Prostate gland (tissue), 2 donors: ENCODE data around the gene CCNDBP1. TPM values are rescaled to one million over a fixed set of nuclear protein-coding genes. Genes with fewer than 3 reads are reported as not detected.

Source experiments
- DNase-seq: peaks from one replicate; pipeline ENCODE4 v3.0.0-alpha.2; 2019; ENCODE audit warnings: low spot score
- H3K27ac ChIP-seq, 2 donors: fragments of 200-600 bp; sonication (generic); 2 replicates each; pipeline ENCODE4 v1.5.1; 2017 to 2019
- H3K27me3 ChIP-seq: fragments of 200-600 bp; sonication (generic); replicated peaks from 2 replicates; pipeline ENCODE4 v1.5.1; 2019; ENCODE audit not compliant: insufficient read depth
- H3K36me3 ChIP-seq, 2 donors: fragments of 200-600 bp; sonication (generic); 1 replicate in 1 of 2; 2 replicates in 1 of 2; pipeline versions ENCODE4 v1.5.1 to v1.8.1; 2017 to 2019
- H3K4me1 ChIP-seq: fragments of 200-600 bp; sonication (generic); replicated peaks from 2 replicates; pipeline ENCODE4 v1.5.1; 2019
- H3K4me3 ChIP-seq, 2 donors: fragments of 200-600 bp; sonication (generic); 2 replicates each; pipeline ENCODE4 v1.5.1; 2017 to 2019
- H3K9me3 ChIP-seq: fragments of 200-600 bp; sonication (generic); 2 replicates; pipeline ENCODE4 v1.5.1; 2017
- CTCF ChIP-seq, 4 experiments: fragments of 200-600 bp in 2 of 4; fragments of 450-650 bp in 2 of 4; sonication (generic) in 2 of 4; IDR thresholded peaks; 1 replicate in 3 of 4; 2 replicates in 1 of 4; pipeline ENCODE4 v1.5.1; 2016 to 2019; ENCODE audit warnings: antibody characterized with exemption in 4 of 4, mild to moderate bottlenecking in 2 of 4, moderate library complexity in 2 of 4
- POLR2A ChIP-seq: fragments of 450-650 bp; IDR thresholded peaks from one replicate; pipeline ENCODE4 v1.6.1; 2016; ENCODE audit warnings: antibody characterized with exemption, mild to moderate bottlenecking
- POLR2AphosphoS5 ChIP-seq: sonication (generic); formaldehyde crosslinking; IDR thresholded peaks from one replicate; pipeline ENCODE4 v1.6.1; 2017; ENCODE audit warnings: antibody characterized with exemption
- WGBS: methylation state at CpG from one replicate; pipeline ENCODE4 v1.1.5; 2018; 5-methylcytosine and 5-hydroxymethylcytosine counted together
- intact Hi-C: fragments of 100-400 bp; cut with DNase I; formaldehyde crosslinking; loops from one replicate; pipeline ENCODE4 v1.14.2; 2022
- total RNA-seq, 2 donors: library from RNA; depleted of rRNA; stranded (reverse); fragments of >200 nt; gene quantifications; one replicate each; pipeline ENCODE4 v1.1.0, GENCODE V29; 2016

CCNDBP1 gene
- total RNA-seq = 10 to 100 TPM; 63.6 to 91.9 TPM

GRCh38 chr15:43185157-43186002 is at the start of gene CCNDBP1:
CCNDBP1 (plus strand) TSS chr15:43185403; CDS start chr15:43185499, 96 bp downstream.
- H3K9me3 ChIP-seq = no peaks in the 10 kb centered on the region
- DNase-seq = peak; percentile 92
- H3K4me1 ChIP-seq = peaks cover 10% of the 10 kb centered on the region
- peak within 1 kb of the TSS; percentile 71 to 91 for H3K4me3 ChIP-seq
- intact Hi-C loops = loop anchor here (5.0 kb wide), 1 partner anchor 53 kb away; the partner anchor contains the start of gene TMEM62
- H3K27me3 ChIP-seq = no peaks in the 10 kb centered on the region
- WGBS = under 1% methylated on average over 51 of the region's 69 CpGs
- TF ChIP-seq POLR2A (peak; percentile 81), CTCF (IDR thresholded peaks at IDR 0.05) (peak; percentile 7 to 38 (median 24)), POLR2AphosphoS5 (peak; percentile 87)
- H3K36me3 ChIP-seq = no peaks in the 10 kb centered on the region
- peak within 1 kb of the TSS; percentile 91 to 92 for H3K27ac ChIP-seq

DNA sequence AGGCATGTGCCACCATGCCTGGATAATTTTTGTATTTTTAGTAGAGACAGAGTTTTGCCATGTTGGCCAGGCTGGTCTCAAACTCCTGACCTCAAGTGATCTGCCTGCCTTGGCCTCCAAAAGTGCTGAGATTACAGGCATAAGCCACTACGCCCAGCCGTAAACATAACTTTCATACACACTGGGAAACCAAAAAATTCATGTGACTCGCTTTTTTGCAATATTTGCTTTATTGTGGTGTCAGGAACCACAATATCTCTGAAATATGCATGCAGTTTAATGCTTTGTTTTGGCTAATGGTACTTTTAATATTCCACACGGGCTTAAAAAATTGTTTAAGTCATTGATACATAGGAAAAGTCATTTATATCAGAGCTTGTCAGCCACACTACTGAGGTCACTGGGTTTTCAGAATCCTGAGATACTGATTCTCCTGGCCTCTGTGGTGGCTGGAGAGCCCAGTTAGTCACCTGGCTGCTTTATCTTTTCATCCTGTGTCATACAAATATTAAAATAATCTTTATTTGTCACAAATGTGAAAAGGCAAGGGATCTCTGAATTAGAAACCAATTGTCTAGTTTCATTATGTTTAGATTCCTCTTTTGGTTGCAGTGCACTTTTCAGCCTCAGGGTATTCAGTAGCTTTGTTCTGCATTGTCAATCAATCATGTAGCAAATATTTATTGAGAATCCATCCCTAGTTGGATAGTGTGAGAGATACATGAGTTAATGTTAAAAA is 41.8 kb upstream of the CCNDBP1 start:
- DNase-seq = no peak
- TF ChIP-seq CTCF (IDR thresholded peaks at IDR 0.05) (no peak), POLR2AphosphoS5 (no peak), POLR2A (no peak)
- no peaks in the 10 kb centered on the region for H3K27me3 ChIP-seq
- no peaks in the 10 kb centered on the region for H3K4me1 ChIP-seq
- H3K4me3 ChIP-seq = no peak overlapping the region
- H3K36me3 ChIP-seq = no peaks in the 10 kb centered on the region
- WGBS = 93% methylated on average over 4 of the region's 4 CpGs
- no peak overlapping the region for H3K27ac ChIP-seq
- H3K9me3 ChIP-seq = no peaks in the 10 kb centered on the region
- intact Hi-C loops = no loop called here

DNA sequence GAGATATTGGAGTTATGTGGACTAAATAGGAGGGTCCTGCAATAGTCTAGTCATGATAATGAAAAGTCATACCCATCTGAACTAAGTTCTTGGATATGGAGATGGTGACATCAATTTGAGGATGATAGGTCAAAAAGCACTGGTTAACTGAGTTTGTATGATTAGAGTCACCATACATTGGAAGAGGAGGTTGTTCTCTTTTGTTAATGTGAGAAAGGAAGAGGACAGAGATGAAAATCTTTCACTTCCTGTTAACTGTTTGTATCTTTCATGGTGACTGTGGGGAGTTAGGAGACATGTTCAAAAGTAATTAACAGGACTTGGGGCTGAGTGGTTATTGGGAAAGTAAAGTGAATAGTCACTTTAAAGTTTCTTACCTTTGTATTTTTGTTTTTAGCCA is 40.7 kb upstream of the CCNDBP1 start:
- Histone ChIP-seq H3K27ac (no peak overlapping the region), H3K9me3 (no peaks in the 10 kb centered on the region), H3K36me3 (no peaks in the 10 kb centered on the region), H3K4me3 (no peak overlapping the region), H3K27me3 (no peaks in the 10 kb centered on the region), H3K4me1 (no peaks in the 10 kb centered on the region)
- intact Hi-C loops = no loop called here
- TF ChIP-seq CTCF (IDR thresholded peaks at IDR 0.05) (no peak), POLR2AphosphoS5 (no peak), POLR2A (no peak)
- no peak for DNase-seq

GRCh38 chr15:43146184-43146583 is 39.0 kb upstream of the CCNDBP1 start:
- intact Hi-C loops = no loop called here
- Histone ChIP-seq H3K9me3 (no peaks in the 10 kb centered on the region), H3K4me3 (no peak overlapping the region), H3K4me1 (no peaks in the 10 kb centered on the region), H3K27me3 (no peaks in the 10 kb centered on the region), H3K27ac (no peak overlapping the region), H3K36me3 (no peaks in the 10 kb centered on the region)
- TF ChIP-seq POLR2A (no peak), POLR2AphosphoS5 (no peak), CTCF (IDR thresholded peaks at IDR 0.05) (no peak)
- DNase-seq = no peak
- WGBS = 86% methylated on average over 5 of the region's 5 CpGs
